Measurements from ENCODE around the gene RNF5. TPM values are rescaled to one million over a fixed set of nuclear protein-coding genes. Genes with fewer than 3 reads are reported as not detected.

The RNF5 gene
- total and polyA plus RNA-seq, 2 donors (not counting 1 experiment from before 2014, with no cell fraction given), result 25.5 to 40.7 TPM

DNA sequence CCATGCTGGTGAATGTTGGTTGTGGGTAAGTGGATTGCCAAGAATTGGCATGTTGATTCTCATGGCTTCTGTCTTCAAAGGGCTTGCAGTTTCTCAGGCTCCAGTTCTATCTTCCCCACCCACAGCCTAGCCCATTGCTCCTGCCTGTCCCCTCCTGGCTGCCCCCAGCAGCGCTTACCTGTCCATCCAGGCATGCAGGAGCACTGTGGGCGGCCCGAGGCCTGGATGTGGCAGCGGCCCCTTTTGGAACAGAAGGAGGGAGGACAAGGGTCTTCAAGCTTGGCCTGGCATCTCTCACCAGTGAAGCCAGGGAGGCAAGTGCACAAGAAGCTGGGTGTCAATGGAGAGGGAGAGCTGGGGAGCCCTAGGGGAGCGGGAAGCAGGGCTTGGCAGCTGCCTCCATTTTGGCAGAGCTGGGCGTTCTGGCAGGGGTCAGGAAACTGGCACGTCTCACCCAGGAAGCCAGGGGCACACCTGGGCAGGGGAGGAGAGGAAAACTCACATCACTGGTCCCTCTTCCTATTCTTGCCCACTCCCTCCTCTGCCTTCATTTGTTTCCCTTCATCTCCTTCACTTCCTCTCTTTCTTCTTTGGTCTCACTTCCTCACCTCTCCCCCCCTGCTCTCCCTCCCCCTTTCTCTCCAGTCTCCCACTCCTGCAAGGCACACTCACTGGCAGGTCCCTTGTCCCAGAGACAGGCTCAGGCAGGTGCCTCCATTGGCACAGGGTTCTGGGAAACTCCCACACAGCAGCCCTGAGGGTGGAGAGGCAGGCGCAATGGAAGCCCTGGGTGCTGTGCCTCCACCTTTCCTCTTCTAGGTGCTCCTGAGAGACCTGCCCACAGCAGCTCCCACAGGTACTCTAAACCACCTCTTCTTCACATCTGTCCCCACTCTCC is 44.4 kb downstream of the RNF5 start:
- Histone ChIP-seq H3K9me3 (ENCODE audit: control extremely low read depth in 1 of 3, control insufficient read depth in 2 of 3, insufficient read depth in 1 of 3, low read length in 2 of 3) (no peaks in the 10 kb centered on the region), H3K27me3 (replicated peaks in 1 of 4; ENCODE audit: control extremely low read depth in 1 of 4, control insufficient read depth in 3 of 4, insufficient read depth in 4 of 4, low read length in 3 of 4) (no peaks in the 10 kb centered on the region), H3K9ac (ENCODE audit: low read length) (no peak overlapping the region), H4K20me1 (ENCODE audit: control insufficient read depth, insufficient read depth, low read length, poor library complexity, severe bottlenecking) (no peaks in the 10 kb centered on the region), H2AFZ (ENCODE audit: insufficient read depth, low read depth, low read length, poor library complexity, severe bottlenecking) (no peak overlapping the region), H3K4me2 (replicated peaks; ENCODE audit: low read depth, low read length, poor library complexity, severe bottlenecking) (peak overlapping the region; percentile 39), H3K27ac (ENCODE audit: low read length in 2 of 2) (peak overlapping the region; percentile 35 to 66), H3K79me2 (ENCODE audit: control insufficient read depth, insufficient read depth, low read length) (no peaks in the 10 kb centered on the region), H3K36me3 (replicated peaks in 1 of 2; ENCODE audit: control extremely low read depth in 1 of 2, control insufficient read depth in 1 of 2, extremely low read depth in 1 of 2, insufficient read depth in 2 of 2, low read length in 1 of 2) (no peaks in the 10 kb centered on the region), H3K4me1 (ENCODE audit: control insufficient read depth in 2 of 2, insufficient read depth in 2 of 2, low read length in 2 of 2) (peaks cover 63 to 69% of the 10 kb centered on the region in 2 donors), H3K4me3 (ENCODE audit: control extremely low read depth in 1 of 5, extremely low read depth in 1 of 5, insufficient read depth in 1 of 5, low read depth in 2 of 5, low read length in 4 of 5) (no peak overlapping the region)
- Mint-ChIP-seq H3K9me3 (ENCODE audit: insufficient read depth) (no peaks in the 10 kb centered on the region), H3K4me1 (peaks cover 57% of the 10 kb centered on the region), H3K4me3 (peak overlapping the region; percentile 7), H3K27me3 (peaks cover 2% of the 10 kb centered on the region), H3K27ac (peak overlapping the region; percentile 91)
- intact Hi-C loops (cut with micrococcal nuclease), result no loop called here
- TF ChIP-seq CTCF (IDR thresholded peaks at IDR 0.05) (no peak), EZH2 (IDR thresholded peaks at IDR 0.05; ENCODE audit: borderline replicate concordance, insufficient read depth, low read depth, low read length, poor library complexity, severe bottlenecking) (no peak)
- DNase-seq, result peak; percentile 27
- ChIA-PET POLR2A (no interaction called here), CTCF (interaction anchor here (0.8 to 1.5 kb wide), 3 partner anchors 18 to 112 kb away, joined by 3 to 5 read pairs (median 3); no protein-coding TSS in a partner anchor)
- ATAC-seq (ENCODE audit: low read depth), result no peak
- WGBS (ENCODE audit: insufficient coverage), result 84% methylated on average over 7 of the region's 8 CpGs

Data from B cell (primary cell).